NCI-H1930 (cell line): ENCODE results near the gene RTEL1.
A peak's percentile ranks its signal among the peaks of the same experiment; 100 is the strongest.

Source experiments
- DNase-seq, 2 experiments: peaks; one replicate each; lab custom pipeline; 2025; lab: John Stamatoyannopoulos, UW

The RTEL1 gene

DNA sequence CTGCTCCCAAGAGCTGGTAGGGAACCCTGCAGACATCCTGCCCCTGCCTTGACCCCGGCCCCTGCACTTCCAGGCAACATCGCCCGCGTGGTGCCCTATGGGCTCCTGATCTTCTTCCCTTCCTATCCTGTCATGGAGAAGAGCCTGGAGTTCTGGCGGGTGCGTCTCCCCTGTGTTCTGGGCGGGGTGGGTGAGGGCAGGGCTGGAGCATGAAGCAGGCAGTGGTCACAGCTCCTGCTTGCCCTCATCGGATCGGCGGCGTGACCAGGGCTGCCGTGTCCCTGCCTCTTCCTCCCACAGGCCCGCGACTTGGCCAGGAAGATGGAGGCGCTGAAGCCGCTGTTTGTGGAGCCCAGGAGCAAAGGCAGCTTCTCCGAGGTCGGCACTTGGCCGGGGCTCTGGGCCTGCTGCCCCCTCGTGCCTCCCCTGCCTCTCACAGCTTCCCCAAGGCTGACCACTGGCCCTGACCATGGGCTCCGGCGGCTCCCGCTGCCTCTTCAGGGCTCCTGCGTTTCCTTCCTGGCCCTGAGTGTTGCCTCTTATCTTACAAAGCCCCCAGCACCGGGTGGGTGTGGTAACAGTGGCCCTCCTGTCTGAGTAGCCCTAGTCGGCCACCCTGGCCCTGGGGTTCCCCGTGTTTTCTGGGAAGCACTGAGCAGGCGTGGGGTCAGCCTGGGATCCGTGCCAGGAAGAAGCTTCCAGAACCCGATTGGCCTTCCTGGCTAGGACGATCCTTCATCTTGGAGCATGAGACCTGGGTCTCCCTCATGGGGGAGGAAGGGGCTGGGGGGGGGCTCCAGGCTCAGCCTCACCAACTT lies 30.3 kb downstream of the RTEL1 start:
- no peak for DNase-seq

DNA sequence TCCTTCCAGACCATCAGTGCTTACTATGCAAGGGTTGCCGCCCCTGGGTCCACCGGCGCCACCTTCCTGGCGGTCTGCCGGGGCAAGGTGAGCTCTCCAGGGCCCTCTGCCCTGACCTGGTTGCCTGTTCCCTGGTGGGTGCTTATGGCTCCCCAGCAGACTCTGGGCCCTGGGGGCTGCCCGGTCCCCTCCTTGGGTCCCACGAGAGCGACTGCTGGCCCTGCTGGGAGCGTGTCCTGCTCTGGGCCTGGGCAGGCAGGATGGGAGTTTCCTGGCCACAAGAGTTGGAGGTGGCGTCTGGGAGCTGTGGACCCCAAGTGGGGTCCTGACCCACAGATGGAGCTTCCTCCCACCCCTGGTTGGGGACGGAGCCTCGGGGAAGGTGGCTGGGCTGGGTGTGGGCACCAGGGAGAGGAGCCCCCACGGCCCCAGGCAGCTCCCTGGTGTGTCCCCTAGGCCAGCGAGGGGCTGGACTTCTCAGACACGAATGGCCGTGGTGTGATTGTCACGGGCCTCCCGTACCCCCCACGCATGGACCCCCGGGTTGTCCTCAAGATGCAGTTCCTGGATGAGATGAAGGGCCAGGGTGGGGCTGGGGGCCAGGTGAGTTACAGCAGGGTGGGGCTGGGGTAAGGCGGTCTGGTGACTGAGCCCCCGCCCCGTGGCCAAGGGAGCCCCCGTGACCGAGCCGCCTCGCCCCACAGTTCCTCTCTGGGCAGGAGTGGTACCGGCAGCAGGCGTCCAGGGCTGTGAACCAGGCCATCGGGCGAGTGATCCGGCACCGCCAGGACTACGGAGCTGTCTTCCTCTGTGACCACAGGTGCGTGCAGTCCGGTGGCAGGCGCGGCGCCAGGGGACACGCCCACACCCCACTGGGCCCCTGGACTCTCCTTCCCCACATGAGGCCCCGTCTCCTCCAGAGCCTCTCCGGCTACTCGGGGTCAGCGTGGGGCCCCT lies 31.2 kb downstream of the RTEL1 start:
- no peak for DNase-seq

DNA sequence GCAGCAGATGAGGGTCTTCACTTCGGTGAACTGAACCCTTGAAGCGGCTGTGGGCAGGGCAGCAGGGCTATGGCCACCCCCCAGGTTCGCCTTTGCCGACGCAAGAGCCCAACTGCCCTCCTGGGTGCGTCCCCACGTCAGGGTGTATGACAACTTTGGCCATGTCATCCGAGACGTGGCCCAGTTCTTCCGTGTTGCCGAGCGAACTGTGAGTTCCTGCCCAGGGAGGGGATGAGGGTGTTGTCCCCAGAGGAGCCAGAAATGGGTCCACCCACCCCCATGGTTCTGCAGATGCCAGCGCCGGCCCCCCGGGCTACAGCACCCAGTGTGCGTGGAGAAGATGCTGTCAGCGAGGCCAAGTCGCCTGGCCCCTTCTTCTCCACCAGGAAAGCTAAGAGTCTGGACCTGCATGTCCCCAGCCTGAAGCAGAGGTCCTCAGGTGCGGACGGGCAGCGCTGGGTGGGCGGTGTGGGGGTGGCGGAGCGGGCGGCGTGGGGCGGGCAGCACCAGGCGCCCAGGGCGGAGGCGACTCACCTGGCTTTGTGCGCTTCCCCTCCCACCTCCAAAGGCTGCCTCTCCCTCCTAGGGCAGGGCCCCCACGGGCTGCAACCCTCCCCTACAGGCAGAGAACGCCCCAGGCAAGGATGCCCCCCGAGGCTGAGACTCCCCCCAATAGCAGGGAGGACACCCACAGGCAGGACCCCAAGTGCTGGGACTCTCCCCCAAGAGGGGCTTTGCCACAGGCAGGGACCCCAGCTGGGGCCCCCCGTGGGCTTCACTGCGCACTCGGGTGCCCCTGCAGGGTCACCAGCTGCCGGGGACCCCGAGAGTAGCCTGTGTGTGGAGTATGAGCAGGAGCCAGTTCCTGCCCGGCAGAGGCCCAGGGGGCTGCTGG lies 32.1 kb downstream of the RTEL1 start:
- DNase-seq = no peak

DNA sequence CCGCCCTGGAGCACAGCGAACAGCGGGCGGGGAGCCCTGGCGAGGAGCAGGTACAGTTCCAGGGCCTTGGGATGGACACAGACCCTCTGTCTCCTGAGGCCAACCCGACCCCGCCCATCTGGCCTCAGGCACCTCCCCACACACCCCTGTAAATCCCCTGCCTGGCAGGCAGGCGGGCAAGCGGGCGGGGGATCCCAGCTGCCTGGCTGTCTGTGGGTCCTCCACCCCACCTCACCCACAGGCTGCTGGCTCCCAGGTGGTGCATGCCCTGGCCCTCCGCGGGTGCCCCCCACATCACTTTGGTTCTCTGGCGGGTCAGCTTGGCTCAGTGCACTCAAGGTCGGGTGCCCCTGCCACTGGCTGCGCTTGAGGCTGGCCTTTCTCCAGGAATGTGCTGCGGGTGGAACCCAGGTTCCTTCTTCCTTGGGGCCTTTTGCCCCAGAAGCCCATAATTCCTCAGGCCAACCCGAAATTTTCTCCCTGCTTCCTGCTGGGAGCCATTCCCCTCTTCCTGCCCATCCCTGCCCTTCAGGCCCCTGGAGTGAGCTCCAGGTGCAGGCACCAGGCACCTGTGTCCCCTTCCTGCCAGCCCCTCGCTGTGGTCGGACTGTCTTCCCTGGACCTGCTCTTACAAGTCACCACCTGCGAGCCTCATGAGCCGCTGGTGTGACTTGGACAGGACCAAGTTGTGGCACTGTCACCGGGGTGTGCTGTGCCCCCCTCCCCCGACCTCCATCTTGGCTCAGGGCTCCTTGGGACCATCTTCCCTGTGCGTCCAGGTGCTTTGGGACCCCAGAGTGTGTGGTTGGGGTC lies 33.0 kb downstream of the RTEL1 start:
- no peak for DNase-seq

DNA sequence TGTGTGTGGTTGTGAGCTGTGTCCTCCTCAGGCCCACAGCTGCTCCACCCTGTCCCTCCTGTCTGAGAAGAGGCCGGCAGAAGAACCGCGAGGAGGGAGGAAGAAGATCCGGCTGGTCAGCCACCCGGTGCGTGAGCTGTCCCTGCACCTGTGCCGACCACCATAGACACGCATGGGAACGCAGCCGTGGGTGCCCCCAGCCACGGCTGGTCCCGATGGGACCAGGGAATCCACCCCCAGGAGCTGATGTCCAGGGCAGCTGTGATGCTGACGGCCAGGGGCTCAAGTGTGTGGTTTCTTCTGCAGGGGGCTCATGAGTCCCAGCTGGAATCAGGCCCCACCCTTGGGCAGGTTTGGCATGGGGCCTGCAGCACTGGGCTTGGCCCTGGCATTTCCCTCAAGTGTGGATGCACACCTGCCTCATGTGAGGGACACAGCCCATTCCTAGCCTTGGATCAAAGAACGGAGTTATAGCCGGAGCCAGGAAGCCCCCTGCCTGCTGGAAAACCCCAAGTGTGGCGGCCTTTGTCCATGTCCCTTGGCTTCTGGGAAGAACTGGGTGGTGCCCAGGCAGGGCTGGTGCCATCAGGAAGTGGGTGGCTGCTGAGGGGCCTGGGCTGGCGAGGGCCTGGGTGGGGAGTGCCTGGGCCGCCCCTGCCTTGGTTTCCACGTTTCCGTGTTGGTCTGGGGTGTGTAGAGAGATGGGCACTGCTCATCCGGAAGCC lies 33.8 kb downstream of the RTEL1 start:
- DNase-seq = no peak

DNA sequence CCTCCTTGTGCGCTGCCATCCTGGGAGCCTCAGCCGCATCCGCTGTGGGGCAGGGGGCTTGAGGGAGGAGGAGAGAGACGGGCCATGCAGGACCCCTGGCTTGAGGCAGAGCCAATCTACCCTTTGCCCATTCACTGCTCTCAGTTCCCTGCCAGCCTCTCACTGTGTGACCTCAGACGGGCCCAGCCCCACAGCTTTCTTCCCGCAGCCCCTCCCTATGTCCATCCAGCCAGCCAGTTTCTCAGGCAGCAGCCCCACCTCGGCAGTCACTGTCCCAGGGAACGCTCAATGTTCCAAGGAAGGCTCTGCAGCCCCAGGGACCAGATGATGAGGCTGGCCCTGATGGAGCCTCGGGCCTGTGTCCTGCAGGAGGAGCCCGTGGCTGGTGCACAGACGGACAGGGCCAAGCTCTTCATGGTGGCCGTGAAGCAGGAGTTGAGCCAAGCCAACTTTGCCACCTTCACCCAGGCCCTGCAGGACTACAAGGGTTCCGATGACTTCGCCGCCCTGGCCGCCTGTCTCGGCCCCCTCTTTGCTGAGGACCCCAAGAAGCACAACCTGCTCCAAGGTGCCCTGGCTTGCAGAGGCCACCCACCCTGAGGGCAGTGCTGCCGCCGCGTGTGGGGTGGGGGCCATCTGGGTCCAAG lies 34.4 kb downstream of the RTEL1 start:
- DNase-seq = peak in 1 of 2 experiments; percentile 57

DNA sequence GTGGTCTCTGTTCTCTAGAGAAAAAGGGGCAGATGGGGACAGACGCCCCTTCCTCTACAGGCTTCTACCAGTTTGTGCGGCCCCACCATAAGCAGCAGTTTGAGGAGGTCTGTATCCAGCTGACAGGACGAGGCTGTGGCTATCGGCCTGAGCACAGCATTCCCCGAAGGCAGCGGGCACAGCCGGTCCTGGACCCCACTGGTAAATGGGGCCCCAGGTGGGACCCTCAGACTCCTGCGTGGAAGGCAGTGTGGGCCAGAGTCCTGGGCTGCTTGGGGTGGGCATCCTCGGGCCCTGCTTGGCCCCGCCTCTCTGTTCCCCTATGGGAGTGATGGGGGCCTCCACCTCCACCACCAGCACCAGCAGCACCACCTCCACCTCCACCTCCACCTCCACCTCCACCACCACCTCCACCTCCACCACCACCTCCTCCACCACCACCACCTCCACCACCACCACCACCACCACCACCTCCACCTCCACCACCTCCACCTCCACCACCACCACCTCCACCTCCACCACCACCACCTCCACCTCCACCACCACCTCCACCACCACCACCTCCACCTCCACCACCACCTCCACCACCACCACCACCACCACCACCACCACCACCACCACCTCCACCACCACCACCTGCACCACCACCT lies 35.1 kb downstream of the RTEL1 start:
- DNase-seq = no peak

DNA sequence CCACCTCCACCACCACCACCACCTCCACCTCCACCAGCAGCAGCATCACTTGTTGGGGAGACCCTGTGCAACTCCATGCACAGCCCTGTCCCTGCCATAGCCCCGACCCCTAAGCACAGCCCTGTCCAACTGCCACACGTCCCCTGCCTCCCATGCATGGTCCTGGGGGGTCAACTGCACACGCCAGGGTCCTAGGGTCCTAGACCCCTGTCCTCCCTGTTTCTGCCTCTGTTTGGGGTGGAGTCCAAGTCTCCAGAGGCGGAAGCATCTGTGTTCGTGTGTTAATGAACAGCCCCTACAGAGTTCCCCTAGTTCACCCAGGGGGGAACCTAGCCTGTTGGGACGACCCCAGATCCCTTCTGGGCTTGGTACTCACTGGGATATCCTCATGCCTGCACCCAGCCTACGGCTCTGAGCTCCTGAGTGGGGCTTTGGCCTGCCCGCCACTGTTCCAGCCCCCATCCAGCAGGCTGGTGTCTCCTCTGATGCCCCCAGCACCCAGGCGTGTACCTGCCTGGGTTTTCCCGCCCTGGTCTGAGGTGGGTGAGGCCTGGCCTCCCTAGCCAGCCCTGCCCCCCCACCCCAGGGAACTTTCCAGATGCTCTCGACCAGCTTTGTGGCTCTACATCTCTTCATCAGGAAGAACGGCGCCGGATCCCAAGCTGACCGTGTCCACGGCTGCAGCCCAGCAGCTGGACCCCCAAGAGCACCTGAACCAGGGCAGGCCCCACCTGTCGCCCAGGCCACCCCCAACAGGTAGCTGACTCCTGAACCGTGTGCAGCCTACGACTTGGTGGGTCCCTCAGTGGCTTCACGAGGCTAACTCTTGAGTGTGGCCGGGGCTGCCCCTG lies 35.8 kb downstream of the RTEL1 start:
- no peak for DNase-seq

DNA sequence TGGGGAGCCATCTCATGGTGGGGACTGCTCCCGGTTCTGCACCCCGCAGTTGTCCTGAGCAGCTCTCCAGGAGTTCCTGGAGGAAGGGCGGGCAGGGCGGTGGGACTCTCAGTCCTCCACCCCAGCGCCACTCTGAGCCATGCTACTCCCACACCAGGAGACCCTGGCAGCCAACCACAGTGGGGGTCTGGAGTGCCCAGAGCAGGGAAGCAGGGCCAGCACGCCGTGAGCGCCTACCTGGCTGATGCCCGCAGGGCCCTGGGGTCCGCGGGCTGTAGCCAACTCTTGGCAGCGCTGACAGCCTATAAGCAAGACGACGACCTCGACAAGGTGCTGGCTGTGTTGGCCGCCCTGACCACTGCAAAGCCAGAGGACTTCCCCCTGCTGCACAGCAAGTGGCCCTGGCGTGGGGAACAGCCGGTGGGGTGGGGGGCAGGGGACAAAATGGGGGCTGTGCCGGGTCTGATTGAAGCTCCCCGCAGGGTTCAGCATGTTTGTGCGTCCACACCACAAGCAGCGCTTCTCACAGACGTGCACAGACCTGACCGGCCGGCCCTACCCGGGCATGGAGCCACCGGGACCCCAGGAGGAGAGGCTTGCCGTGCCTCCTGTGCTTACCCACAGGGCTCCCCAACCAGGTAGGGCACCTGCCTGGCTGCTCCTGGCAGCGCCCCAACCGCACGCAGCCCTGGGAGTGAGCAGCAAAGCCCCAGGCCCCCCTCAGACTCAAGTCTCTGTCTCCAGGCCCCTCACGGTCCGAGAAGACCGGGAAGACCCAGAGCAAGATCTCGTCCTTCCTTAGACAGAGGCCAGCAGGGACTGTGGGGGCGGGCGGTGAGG lies 36.7 kb downstream of the RTEL1 start:
- no peak for DNase-seq

DNA sequence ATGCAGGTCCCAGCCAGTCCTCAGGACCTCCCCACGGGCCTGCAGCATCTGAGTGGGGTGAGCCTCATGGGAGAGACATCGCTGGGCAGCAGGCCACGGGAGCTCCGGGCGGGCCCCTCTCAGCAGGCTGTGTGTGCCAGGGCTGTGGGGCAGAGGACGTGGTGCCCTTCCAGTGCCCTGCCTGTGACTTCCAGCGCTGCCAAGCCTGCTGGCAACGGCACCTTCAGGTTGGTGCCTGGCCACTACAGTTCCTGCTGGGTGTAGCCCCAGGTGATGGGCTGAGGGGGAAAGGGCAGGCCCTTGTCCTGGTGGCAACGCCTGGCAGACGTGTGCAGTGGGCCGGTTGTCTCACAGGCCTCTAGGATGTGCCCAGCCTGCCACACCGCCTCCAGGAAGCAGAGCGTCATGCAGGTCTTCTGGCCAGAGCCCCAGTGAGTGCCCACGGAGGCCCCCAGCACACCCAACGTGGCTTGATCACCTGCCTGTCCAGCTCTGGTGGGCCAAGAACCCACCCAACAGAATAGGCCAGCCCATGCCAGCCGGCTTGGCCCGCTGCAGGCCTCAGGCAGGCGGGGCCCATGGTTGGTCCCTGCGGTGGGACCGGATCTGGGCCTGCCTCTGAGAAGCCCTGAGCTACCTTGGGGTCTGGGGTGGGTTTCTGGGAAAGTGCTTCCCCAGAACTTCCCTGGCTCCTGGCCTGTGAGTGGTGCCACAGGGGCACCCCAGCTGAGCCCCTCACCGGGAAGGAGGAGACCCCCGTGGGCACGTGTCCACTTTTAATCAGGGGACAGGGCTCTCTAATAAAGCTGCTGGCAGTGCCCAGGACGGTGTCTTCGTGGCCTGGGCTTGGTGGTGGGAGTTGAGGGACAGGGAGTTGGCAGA lies 37.6 kb downstream of the RTEL1 start:
- DNase-seq = no peak

DNA sequence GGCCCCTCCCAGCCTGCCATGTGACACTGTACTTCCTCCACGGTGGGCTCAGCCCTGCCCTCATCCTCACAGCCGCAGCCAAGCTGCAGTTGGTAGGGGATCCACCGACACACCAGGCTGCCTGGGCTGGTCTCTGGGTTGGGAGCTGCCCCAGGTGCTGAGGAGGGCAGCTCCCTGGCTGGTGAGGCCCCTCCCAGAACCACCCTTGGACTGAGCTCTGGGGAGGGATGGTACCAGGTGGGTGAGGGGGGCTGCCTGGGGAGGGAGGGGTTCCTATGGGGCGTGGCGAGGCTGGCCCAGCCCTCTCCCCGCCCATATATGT lies 38.2 kb downstream of the RTEL1 start:
- no peak for DNase-seq

DNA sequence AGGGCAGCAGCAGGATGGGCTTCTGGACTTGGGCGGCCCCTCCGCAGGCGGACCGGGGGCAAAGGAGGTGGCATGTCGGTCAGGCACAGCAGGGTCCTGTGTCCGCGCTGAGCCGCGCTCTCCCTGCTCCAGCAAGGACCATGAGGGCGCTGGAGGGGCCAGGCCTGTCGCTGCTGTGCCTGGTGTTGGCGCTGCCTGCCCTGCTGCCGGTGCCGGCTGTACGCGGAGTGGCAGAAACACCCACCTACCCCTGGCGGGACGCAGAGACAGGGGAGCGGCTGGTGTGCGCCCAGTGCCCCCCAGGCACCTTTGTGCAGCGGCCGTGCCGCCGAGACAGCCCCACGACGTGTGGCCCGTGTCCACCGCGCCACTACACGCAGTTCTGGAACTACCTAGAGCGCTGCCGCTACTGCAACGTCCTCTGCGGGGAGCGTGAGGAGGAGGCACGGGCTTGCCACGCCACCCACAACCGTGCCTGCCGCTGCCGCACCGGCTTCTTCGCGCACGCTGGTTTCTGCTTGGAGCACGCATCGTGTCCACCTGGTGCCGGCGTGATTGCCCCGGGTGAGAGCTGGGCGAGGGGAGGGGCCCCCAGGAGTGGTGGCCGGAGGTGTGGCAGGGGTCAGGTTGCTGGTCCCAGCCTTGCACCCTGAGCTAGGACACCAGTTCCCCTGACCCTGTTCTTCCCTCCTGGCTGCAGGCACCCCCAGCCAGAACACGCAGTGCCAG lies 38.7 kb downstream of the RTEL1 start, which contains the start of gene TNFRSF6B:
Gene TNFRSF6B (plus strand): TSS at position 25 of the 729 bp plus-strand sequence. CDS start 116 bp downstream, at position 141.
- no peak for DNase-seq

DNA sequence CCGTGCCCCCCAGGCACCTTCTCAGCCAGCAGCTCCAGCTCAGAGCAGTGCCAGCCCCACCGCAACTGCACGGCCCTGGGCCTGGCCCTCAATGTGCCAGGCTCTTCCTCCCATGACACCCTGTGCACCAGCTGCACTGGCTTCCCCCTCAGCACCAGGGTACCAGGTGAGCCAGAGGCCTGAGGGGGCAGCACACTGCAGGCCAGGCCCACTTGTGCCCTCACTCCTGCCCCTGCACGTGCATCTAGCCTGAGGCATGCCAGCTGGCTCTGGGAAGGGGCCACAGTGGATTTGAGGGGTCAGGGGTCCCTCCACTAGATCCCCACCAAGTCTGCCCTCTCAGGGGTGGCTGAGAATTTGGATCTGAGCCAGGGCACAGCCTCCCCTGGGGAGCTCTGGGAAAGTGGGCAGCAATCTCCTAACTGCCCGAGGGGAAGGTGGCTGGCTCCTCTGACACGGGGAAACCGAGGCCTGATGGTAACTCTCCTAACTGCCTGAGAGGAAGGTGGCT lies 39.3 kb downstream of the RTEL1 start:
- no peak for DNase-seq

DNA sequence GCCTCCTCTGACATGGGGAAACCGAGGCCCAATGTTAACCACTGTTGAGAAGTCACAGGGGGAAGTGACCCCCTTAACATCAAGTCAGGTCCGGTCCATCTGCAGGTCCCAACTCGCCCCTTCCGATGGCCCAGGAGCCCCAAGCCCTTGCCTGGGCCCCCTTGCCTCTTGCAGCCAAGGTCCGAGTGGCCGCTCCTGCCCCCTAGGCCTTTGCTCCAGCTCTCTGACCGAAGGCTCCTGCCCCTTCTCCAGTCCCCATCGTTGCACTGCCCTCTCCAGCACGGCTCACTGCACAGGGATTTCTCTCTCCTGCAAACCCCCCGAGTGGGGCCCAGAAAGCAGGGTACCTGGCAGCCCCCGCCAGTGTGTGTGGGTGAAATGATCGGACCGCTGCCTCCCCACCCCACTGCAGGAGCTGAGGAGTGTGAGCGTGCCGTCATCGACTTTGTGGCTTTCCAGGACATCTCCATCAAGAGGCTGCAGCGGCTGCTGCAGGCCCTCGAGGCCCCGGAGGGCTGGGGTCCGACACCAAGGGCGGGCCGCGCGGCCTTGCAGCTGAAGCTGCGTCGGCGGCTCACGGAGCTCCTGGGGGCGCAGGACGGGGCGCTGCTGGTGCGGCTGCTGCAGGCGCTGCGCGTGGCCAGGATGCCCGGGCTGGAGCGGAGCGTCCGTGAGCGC lies 39.9 kb downstream of the RTEL1 start:
- DNase-seq = no peak
